Lower leg skin (tissue), 4 donors: ENCODE data around the gene INSIG2. TPM values are rescaled to one million over a fixed set of nuclear protein-coding genes. Genes with fewer than 3 reads are reported as not detected.

ENCODE experiments used
- DNase-seq, 2 donors: peaks; one replicate each; pipeline ENCODE4 v3.0.0-alpha.2; 2019; ENCODE audit warnings: low spot score in 2 of 2
- H3K4me3 ChIP-seq: fragments of 200-600 bp; sonication (generic); 2 replicates; pipeline ENCODE4 v1.5.1; 2017; ENCODE audit warnings: mild to moderate bottlenecking, low read depth; ENCODE audit not compliant: poor library complexity, severe bottlenecking
- POLR2A ChIP-seq, 2 donors: fragments of 450-650 bp; IDR thresholded peaks; one replicate each; pipeline ENCODE4 v1.6.1; 2016 to 2017; ENCODE audit warnings: antibody characterized with exemption in 2 of 2, mild to moderate bottlenecking in 1 of 2, moderate library complexity in 1 of 2
- WGBS, 2 donors: methylation state at CpG; one replicate each; pipeline ENCODE4 v1.1.5; 2018; 5-methylcytosine and 5-hydroxymethylcytosine counted together
- intact Hi-C: fragments of 100-400 bp; cut with DNase I; formaldehyde crosslinking; loops from one replicate; pipeline ENCODE4 v1.15.0; 2023; ENCODE audit warnings: low total_unique reads
- total RNA-seq, 4 donors: library from RNA; depleted of rRNA; stranded (reverse); fragments of >200 nt; gene quantifications; one replicate each; pipeline ENCODE4 v1.1.0, GENCODE V29; 2016
- TF ChIP-seq, protein P1 (sequence below), 3 donors: fragments of 450-650 bp; IDR thresholded peaks; one replicate each; pipeline ENCODE4 v1.5.1; 2016; ENCODE audit warnings: antibody characterized with exemption in 3 of 3, mild to moderate bottlenecking in 3 of 3, moderate library complexity in 2 of 3

INSIG2 gene
- total RNA-seq, 4 donors from 2014 or later = 11.6 to 13.6 (median 12.5) TPM

DNA sequence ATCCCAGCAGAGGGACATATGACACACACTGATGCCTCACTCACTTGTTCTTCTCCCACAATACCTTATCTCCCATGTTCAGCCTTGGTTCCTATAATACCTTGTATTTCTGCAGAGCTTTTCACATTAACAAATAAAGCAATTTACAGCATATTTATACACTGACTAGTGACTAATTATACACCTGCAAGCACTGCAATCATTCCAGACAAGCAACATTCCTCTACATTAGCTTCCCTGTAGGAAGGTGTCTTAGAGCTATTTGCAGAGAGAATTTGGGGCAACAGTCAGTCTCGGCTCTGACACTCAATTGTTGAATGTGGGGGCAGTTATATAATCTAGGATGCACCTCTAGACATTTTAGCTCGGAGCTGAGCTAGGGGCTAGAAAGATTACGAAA lies 9.5 kb upstream of the INSIG2 start:
- intact Hi-C loops = no loop called here
- 45 to 60% methylated on average over 3 of the region's 3 CpGs for WGBS, 2 donors
- H3K4me3 ChIP-seq = no peak overlapping the region
- TF ChIP-seq, protein P1, sequence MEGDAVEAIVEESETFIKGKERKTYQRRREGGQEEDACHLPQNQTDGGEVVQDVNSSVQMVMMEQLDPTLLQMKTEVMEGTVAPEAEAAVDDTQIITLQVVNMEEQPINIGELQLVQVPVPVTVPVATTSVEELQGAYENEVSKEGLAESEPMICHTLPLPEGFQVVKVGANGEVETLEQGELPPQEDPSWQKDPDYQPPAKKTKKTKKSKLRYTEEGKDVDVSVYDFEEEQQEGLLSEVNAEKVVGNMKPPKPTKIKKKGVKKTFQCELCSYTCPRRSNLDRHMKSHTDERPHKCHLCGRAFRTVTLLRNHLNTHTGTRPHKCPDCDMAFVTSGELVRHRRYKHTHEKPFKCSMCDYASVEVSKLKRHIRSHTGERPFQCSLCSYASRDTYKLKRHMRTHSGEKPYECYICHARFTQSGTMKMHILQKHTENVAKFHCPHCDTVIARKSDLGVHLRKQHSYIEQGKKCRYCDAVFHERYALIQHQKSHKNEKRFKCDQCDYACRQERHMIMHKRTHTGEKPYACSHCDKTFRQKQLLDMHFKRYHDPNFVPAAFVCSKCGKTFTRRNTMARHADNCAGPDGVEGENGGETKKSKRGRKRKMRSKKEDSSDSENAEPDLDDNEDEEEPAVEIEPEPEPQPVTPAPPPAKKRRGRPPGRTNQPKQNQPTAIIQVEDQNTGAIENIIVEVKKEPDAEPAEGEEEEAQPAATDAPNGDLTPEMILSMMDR (IDR thresholded peaks at IDR 0.05) = no peak
- no peak for TF ChIP-seq POLR2A (IDR thresholded peaks at IDR 0.05)
- no peak for DNase-seq

- DNase-seq = no peak
- intact Hi-C loops = no loop called here
- TF ChIP-seq, protein P1 (IDR thresholded peaks at IDR 0.05) = no peak
- TF ChIP-seq POLR2A (IDR thresholded peaks at IDR 0.05) = no peak
- no peak overlapping the region for H3K4me3 ChIP-seq
- WGBS, 2 donors = 91 to 93% methylated on average over 5 of the region's 5 CpGs
These were observed 3.7 kb upstream of the INSIG2 start for GRCh38 chr2:118084491-118085089.

DNA sequence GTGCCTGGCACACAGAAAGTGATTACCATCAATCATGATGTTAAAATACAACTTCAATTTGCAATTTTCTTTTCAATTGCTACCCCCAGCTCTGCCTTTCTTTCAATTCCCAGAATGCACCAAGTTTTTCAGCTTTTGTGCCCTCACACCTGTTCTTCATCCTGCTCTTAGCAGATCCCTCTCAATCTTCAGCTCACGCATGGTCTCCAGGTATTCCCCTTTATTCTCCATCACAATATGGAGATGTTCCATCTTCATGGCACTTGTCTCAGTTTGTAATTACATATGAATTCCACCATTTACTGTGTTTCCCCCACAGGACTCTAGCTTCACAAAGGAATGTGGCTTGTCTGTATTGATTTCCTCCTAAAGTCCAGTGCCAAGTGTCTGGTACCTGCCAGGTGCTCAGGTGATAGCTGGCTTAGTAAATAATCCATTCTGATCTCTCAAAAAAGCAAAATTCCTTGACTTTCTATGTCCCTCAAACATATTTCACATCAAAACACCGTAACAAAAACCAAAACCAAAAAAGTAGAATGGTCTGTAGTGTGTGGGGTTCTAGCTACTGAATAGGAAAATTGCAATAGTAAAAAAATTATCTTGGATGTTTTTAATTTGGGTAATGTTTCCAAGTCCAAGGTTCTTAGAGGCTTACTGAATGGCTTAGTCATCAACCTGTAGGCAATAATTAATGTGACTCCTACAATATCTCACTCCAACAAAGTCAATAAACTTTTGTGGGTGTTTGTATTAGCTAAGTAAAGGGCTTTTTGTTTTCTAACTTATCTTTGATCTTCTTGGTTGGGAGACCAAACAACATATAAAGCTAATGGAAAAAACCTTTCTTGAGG lies 2.9 kb upstream of the INSIG2 start:
- H3K4me3 ChIP-seq = no peak overlapping the region
- DNase-seq = no peak
- no peak for TF ChIP-seq POLR2A (IDR thresholded peaks at IDR 0.05)
- TF ChIP-seq, protein P1 (IDR thresholded peaks at IDR 0.05) = no peak
- intact Hi-C loops = no loop called here
- WGBS, 2 donors = 82 to 88% methylated on average over 2 of the region's 2 CpGs

DNA sequence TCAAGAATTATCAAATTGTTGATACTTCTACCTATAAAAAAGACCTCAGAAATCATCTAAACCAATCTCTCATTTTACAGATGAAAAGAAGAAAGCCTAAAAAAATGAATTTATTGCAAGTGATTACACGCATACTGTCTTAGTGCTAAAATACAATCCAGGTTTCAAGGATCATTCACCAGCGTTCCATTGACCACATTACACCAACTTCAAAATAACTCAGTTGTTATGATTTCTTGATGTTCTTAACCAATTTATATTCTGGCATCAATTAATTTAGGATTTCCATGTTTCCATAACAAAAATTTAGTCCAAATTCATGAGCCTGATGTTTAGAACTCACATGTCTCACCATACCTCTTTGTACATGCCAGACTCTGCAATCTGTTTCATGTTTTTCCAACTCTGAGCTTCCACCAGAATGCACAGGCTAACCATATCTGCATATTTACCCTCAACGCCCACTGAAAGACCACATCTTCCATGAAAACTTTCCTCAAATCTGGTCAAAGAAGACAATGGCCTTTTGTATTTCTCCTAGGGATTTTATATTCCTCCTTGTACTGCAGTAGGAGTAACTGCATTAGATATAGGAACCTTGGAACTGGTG lies 2.1 kb upstream of the INSIG2 start:
- intact Hi-C loops = no loop called here
- no peak for DNase-seq
- no peak overlapping the region for H3K4me3 ChIP-seq
- no peak for TF ChIP-seq POLR2A (IDR thresholded peaks at IDR 0.05)
- TF ChIP-seq, protein P1 (IDR thresholded peaks at IDR 0.05) = no peak
- 84 to 86% methylated on average over 3 of the region's 3 CpGs for WGBS, 2 donors

DNA sequence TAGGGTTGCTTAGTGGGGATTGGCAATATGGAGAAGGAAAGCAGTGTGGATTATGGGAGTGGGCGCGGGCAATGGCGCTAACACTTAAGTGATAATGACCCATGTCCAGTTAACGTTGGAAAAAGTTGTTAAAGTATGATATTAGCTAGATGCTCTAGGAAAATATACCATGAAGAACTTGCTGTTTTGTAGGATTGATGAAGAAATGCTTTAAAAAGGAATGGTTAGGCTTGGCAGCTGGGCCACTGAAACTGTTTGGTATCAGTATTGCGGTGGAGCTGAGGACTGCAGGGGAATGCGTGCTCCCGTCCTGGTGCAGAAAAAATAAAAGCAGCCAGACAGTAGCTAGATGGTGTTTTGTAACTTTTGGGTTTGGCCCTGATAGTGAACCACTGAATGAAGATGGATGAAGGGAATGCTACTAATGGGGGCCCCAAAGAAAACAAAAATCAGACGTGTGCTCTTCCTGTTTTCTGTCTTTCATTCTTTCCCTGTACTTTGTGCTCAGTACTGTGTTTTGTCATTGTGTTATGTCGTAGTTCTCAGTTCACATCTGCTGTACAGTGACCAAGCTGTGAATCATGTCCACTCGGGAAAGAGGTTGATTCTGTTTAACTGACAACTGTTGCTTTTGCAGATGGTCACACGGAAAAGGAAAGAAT lies 999 bp downstream of the INSIG2 start:
- TF ChIP-seq, protein P1 (IDR thresholded peaks at IDR 0.05) = no peak
- no peak for TF ChIP-seq POLR2A (IDR thresholded peaks at IDR 0.05)
- DNase-seq = peak in 1 of 2 donors; percentile 19
- intact Hi-C loops = no loop called here
- WGBS, 2 donors = 7 to 8% methylated on average over 11 of the region's 11 CpGs
- H3K4me3 ChIP-seq = peak overlapping the region; percentile 73
